SK-N-SH treated with all-trans-retinoic acid at 6 μM for 48 hours (cell line): ENCODE measurements around the gene ARF1.

Experiments
- ATAC-seq: fragments of 200-7000 bp; cut with Tn5 transposase; 3 replicates; pipeline ENCODE4 v1.9.1; 2020; ENCODE audit warnings: mild to moderate bottlenecking, moderate library complexity
- ARNTL ChIP-seq: fragments of 450-650 bp; formaldehyde crosslinking; IDR thresholded peaks from 2 replicates; pipeline ENCODE4 v1.5.0; 2020; ENCODE audit warnings: low read depth, mild to moderate bottlenecking, moderate library complexity, borderline replicate concordance
- CSDC2 ChIP-seq: fragments of 250-450 bp; sonication (Bioruptor Pico); IDR thresholded peaks from 2 replicates; pipeline ENCODE4 v1.5.0; 2020; ENCODE audit warnings: mild to moderate bottlenecking, moderate library complexity
- ESRRG ChIP-seq: fragments of 250-450 bp; sonication (Bioruptor Pico); IDR thresholded peaks from 2 replicates; pipeline ENCODE4 v1.6.1; 2021; ENCODE audit warnings: mild to moderate bottlenecking
- GLIS3 ChIP-seq: fragments of 250-450 bp; sonication (Bioruptor Pico); IDR thresholded peaks from 2 replicates; pipeline ENCODE4 v1.5.0; 2020; ENCODE audit warnings: mild to moderate bottlenecking, moderate library complexity
- ISL1 ChIP-seq: fragments of 250-450 bp; sonication (Bioruptor Pico); IDR thresholded peaks from 2 replicates; pipeline ENCODE4 v2.1.2; 2022; ENCODE audit warnings: mild to moderate bottlenecking, moderate library complexity
- OSR1 ChIP-seq: fragments of 250-450 bp; sonication (Bioruptor Pico); IDR thresholded peaks from 2 replicates; pipeline ENCODE4 v1.8.0; 2022; ENCODE audit warnings: moderate library complexity, mild to moderate bottlenecking, inconsistent platforms
- PATZ1 ChIP-seq: fragments of 250-450 bp; sonication (Bioruptor Pico); IDR thresholded peaks from 2 replicates; pipeline ENCODE4 v1.8.0; 2020; ENCODE audit warnings: mild to moderate bottlenecking, moderate library complexity, borderline replicate concordance
- RARB ChIP-seq: fragments of 250-450 bp; sonication (Bioruptor Pico); IDR thresholded peaks from 2 replicates; pipeline ENCODE4 v1.8.0; 2021; ENCODE audit warnings: mild to moderate bottlenecking, moderate library complexity
- TCF4 ChIP-seq: fragments of 250-450 bp; sonication (Bioruptor Pico); IDR thresholded peaks from 2 replicates; pipeline ENCODE4 v1.8.0; 2021; ENCODE audit warnings: mild to moderate bottlenecking, moderate library complexity, borderline replicate concordance
- TOX ChIP-seq: fragments of 250-450 bp; sonication (Bioruptor Pico); IDR thresholded peaks from 2 replicates; pipeline ENCODE4 v1.8.0; 2021; ENCODE audit warnings: mild to moderate bottlenecking, moderate library complexity, borderline replicate concordance
- TSHZ2 ChIP-seq: fragments of 250-450 bp; sonication (Bioruptor Pico); IDR thresholded peaks from 2 replicates; pipeline ENCODE4 v1.5.0; 2020; ENCODE audit warnings: mild to moderate bottlenecking, moderate library complexity
- ZC3H10 ChIP-seq: fragments of 250-450 bp; sonication (Bioruptor Pico); IDR thresholded peaks from 2 replicates; pipeline ENCODE4 v1.5.1; 2021; ENCODE audit warnings: mild to moderate bottlenecking, moderate library complexity
- ZFP3 ChIP-seq: fragments of 250-450 bp; sonication (Bioruptor Pico); IDR thresholded peaks from 2 replicates; pipeline ENCODE4 v1.5.0; 2020; ENCODE audit warnings: mild to moderate bottlenecking, moderate library complexity
- ZFP30 ChIP-seq: fragments of 450-650 bp; formaldehyde crosslinking; IDR thresholded peaks from 2 replicates; pipeline ENCODE4 v1.5.0; 2022; ENCODE audit warnings: mild to moderate bottlenecking, moderate library complexity
- ZNF70 ChIP-seq: fragments of 450-650 bp; formaldehyde crosslinking; IDR thresholded peaks from 2 replicates; pipeline ENCODE4 v1.5.0; 2020; ENCODE audit warnings: mild to moderate bottlenecking, moderate library complexity
- TF ChIP-seq, protein P1 (sequence below): fragments of 250-450 bp; sonication (Bioruptor Pico); IDR thresholded peaks from 2 replicates; pipeline ENCODE4 v1.5.1; 2021; ENCODE audit warnings: mild to moderate bottlenecking, moderate library complexity
- TF ChIP-seq, protein P2 (sequence below): fragments of 250-450 bp; sonication (Bioruptor Pico); IDR thresholded peaks from 2 replicates; pipeline ENCODE4 v1.5.1; 2020; ENCODE audit warnings: low read depth, mild to moderate bottlenecking, moderate library complexity
- TF ChIP-seq, protein P3 (sequence below): fragments of 250-450 bp; sonication (Bioruptor Pico); IDR thresholded peaks from 2 replicates; pipeline ENCODE4 v1.8.0; 2021; ENCODE audit warnings: low read depth, mild to moderate bottlenecking, moderate library complexity, borderline replicate concordance

Gene ARF1

GRCh38 chr1:228142155-228142691 is 59.7 kb downstream of the ARF1 start (continued):
- no peak for TF ChIP-seq TOX
- TF ChIP-seq ZFP30 (CRISPR knock-in tag): no peak
- TF ChIP-seq ESRRG (CRISPR knock-in tag): no peak
- no peak for TF ChIP-seq PATZ1 (CRISPR knock-in tag)
- no peak for TF ChIP-seq ZNF70 (CRISPR knock-in tag)
- TF ChIP-seq CSDC2: no peak

GRCh38 chr1:228142701-228143136 is 60.2 kb downstream of the ARF1 start:
- ATAC-seq: no peak
- TF ChIP-seq, protein P1, sequence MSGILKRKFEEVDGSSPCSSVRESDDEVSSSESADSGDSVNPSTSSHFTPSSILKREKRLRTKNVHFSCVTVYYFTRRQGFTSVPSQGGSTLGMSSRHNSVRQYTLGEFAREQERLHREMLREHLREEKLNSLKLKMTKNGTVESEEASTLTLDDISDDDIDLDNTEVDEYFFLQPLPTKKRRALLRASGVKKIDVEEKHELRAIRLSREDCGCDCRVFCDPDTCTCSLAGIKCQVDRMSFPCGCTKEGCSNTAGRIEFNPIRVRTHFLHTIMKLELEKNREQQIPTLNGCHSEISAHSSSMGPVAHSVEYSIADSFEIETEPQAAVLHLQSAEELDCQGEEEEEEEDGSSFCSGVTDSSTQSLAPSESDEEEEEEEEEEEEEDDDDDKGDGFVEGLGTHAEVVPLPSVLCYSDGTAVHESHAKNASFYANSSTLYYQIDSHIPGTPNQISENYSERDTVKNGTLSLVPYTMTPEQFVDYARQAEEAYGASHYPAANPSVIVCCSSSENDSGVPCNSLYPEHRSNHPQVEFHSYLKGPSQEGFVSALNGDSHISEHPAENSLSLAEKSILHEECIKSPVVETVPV: no peak
- TF ChIP-seq, all 23 proteins: peak for 0

DNA sequence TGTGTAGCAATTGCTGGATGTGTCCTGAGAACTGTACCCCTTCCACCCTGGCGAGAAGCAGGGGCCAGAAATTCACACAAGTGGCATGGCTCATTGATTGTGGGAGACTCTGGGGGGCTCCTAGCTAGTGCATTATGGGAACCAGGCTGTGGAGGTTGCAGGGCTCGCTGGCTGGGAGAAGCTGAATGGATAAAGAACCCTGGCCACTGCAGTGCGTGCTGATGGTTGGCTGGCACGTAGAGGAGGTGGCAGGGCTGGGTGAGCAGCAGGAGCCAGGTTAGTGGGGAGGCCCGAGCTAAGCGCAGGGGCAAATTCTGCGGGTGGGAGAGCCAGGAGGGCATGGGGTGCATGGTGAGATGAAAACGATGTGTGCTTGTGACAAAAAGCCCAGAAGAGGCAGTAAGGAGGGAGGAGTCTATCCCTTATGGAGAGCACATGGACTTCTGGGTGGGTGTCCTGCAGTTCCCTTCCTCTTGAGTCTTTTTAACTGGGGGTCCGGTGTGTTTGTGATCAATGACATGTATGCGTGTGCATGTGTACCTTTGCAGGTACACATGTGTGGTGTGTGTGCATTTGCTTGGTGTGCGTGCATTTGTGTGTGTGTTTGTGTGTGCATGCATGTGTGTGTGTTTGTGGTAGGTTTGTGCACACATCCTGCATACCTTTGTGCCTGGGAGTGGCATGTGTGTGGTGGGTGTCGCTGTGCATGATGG is 61.1 kb downstream of the ARF1 start:
- TF ChIP-seq, protein P1: no peak
- TF ChIP-seq ZFP30 (CRISPR knock-in tag) (no peak), OSR1 (CRISPR knock-in tag) (no peak), TSHZ2 (CRISPR knock-in tag) (no peak), ISL1 (CRISPR knock-in tag) (no peak), CSDC2 (no peak), TCF4 (no peak), ARNTL (CRISPR knock-in tag) (no peak), GLIS3 (CRISPR knock-in tag) (no peak), TOX (no peak)
- TF ChIP-seq, protein P2, sequence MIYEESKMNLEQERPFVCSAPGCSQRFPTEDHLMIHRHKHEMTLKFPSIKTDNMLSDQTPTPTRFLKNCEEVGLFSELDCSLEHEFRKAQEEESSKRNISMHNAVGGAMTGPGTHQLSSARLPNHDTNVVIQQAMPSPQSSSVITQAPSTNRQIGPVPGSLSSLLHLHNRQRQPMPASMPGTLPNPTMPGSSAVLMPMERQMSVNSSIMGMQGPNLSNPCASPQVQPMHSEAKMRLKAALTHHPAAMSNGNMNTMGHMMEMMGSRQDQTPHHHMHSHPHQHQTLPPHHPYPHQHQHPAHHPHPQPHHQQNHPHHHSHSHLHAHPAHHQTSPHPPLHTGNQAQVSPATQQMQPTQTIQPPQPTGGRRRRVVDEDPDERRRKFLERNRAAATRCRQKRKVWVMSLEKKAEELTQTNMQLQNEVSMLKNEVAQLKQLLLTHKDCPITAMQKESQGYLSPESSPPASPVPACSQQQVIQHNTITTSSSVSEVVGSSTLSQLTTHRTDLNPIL (CRISPR knock-in tag): no peak
- TF ChIP-seq, all 23 proteins: peak for 0
- ATAC-seq: no peak

DNA sequence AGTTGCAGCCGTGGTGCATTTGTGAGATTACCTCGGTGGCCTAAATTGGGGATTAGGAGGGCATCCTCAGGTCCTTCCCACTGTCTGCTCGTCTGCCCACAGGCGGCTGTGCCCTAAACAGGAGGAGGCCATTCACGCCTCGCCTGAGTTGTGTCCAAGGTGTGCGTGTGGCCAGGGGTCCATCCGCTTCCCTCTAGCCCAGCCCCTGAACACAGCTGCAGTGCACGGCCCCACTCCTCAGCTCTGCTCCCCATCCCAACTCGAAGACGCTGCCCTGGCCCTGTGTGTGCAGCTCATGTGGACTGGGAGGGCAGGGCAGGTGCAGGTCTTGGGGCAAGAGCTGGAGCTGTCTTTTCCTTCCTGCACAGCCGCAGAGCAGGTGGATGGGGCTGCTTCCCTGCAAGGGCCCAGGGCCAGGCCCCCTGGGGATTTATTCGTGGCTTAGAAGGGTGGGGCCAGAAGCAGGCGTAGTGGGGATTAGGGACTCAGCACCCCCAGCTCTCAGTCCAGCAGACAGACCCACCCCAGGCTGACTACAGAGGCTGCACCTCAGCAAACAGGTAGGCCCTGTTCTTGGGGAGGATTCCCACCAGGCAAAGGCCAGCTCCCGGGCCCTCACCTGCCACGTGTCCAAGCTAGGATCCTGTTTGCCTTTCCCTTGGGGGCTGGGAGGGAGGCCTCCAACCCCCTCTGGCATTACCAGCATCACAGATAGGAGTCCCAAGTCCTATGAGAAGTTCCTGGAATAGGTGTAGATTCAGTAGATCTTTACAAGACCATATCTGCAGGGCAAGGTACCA is 61.9 kb downstream of the ARF1 start:
- ATAC-seq: no peak
- no peak for TF ChIP-seq ZFP30 (CRISPR knock-in tag)
- TF ChIP-seq, protein P2 (CRISPR knock-in tag): no peak
- TF ChIP-seq ESRRG (CRISPR knock-in tag): no peak
- TF ChIP-seq CSDC2: no peak
- no peak for TF ChIP-seq ZC3H10 (CRISPR knock-in tag)
- TF ChIP-seq GLIS3 (CRISPR knock-in tag): no peak
- TF ChIP-seq RARB (CRISPR knock-in tag): no peak
- no peak for TF ChIP-seq TSHZ2 (CRISPR knock-in tag)
- TF ChIP-seq, protein P3, sequence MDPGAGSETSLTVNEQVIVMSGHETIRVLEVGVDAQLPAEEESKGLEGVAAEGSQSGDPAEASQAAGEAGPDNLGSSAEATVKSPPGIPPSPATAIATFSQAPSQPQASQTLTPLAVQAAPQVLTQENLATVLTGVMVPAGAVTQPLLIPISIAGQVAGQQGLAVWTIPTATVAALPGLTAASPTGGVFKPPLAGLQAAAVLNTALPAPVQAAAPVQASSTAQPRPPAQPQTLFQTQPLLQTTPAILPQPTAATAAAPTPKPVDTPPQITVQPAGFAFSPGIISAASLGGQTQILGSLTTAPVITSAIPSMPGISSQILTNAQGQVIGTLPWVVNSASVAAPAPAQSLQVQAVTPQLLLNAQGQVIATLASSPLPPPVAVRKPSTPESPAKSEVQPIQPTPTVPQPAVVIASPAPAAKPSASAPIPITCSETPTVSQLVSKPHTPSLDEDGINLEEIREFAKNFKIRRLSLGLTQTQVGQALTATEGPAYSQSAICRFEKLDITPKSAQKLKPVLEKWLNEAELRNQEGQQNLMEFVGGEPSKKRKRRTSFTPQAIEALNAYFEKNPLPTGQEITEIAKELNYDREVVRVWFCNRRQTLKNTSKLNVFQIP: no peak
- TF ChIP-seq ZFP3 (CRISPR knock-in tag): no peak
